Lung (tissue), 12 donors: Measurements from ENCODE around the gene NCAM1. TPM values are rescaled to one million over a fixed set of nuclear protein-coding genes. Genes with fewer than 3 reads are reported as not detected.

ENCODE experiments used
- ATAC-seq: fragments of 200-7000 bp; cut with Tn5 transposase; one replicate; pipeline ENCODE4 v1.9.1; 2020; ENCODE audit warnings: moderate number of reproducible peaks; ENCODE audit not compliant: insufficient read depth, low FRiP score
- DNase-seq, 3 donors: peaks; one replicate each; pipeline ENCODE4 v3.0.0-alpha.2; 2013 to 2017
- H3K27ac ChIP-seq, 2 donors: one replicate each; pipeline ENCODE4 v1.5.1; 2013; ENCODE audit warnings: mild to moderate bottlenecking in 2 of 2, moderate library complexity in 2 of 2, control low read depth in 1 of 2, inconsistent platforms in 1 of 2, low read depth in 1 of 2, low read length in 1 of 2
- H3K27me3 ChIP-seq, 3 donors: one replicate each; pipeline ENCODE4 v1.5.1; 2013; ENCODE audit warnings: low read length in 2 of 3; ENCODE audit not compliant: control insufficient read depth in 3 of 3, insufficient read depth in 3 of 3
- H3K36me3 ChIP-seq, 4 donors: one replicate each; pipeline ENCODE4 v1.5.1; 2013; ENCODE audit warnings: low read length in 4 of 4, mild to moderate bottlenecking in 1 of 4, moderate library complexity in 1 of 4; ENCODE audit not compliant: control insufficient read depth in 4 of 4, insufficient read depth in 4 of 4
- H3K4me1 ChIP-seq, 5 donors: one replicate each; pipeline ENCODE4 v1.5.1; 2013; ENCODE audit warnings: low read length in 5 of 5, mild to moderate bottlenecking in 2 of 5, moderate library complexity in 1 of 5; ENCODE audit not compliant: control insufficient read depth in 5 of 5, insufficient read depth in 5 of 5
- H3K4me3 ChIP-seq: one replicate; pipeline ENCODE4 v1.5.1; 2013; ENCODE audit warnings: mild to moderate bottlenecking, control low read depth, moderate library complexity
- H3K9ac ChIP-seq, 2 donors: one replicate each; pipeline ENCODE4 v1.5.1; 2013; ENCODE audit warnings: low read length in 2 of 2, control low read depth in 1 of 2; ENCODE audit not compliant: insufficient read depth in 1 of 2
- H3K9me3 ChIP-seq, 4 donors: one replicate each; pipeline ENCODE4 v1.5.1; 2013; ENCODE audit warnings: low read length in 3 of 4, mild to moderate bottlenecking in 1 of 4, moderate library complexity in 1 of 4; ENCODE audit not compliant: control insufficient read depth in 4 of 4, insufficient read depth in 3 of 4
- WGBS, 2 donors: extraction: QIAGEN DNeasy Blood & Tissue Kit; methylation state at CpG; one replicate each; pipeline ENCODE4 v1.1.7; 2013; 5-methylcytosine and 5-hydroxymethylcytosine counted together
- polyA plus RNA-seq, 2 donors: library from polyadenylated mRNA; stranded (reverse); fragments of 200-250 nt; gene quantifications; one replicate each; pipeline ENCODE4 v1.2.1, GENCODE V29; 2013
- total RNA-seq, 2 donors: library from RNA; depleted of rRNA in 1 of 2; stranded (reverse); fragments of >200 nt in 1 of 2; gene quantifications; one replicate each; pipeline ENCODE4 v1.2.1, GENCODE V29; 2014 to 2021
- TF ChIP-seq, protein P1 (sequence below): IDR thresholded peaks from 2 replicates; pipeline ENCODE4 v1.5.1; 2012; ENCODE audit warnings: mild to moderate bottlenecking; ENCODE audit errors: control extremely low read depth, extremely low read depth
- donor health status: control.
- donor health status: control.
- donor health status: Bipolar disorder and iron deficiency.
- donor health status: healthy.
- donor health status: DM: yes; HTN: yes; CAD: no.

The NCAM1 gene
- total and polyA plus RNA-seq, 4 donors, result 0.28 to 36.5 (median 2.4) TPM

- no peak overlapping the region for H3K9ac ChIP-seq
- peaks cover 0 to 3% (median under 1%) of the 10 kb centered on the region in 4 donors for H3K36me3 ChIP-seq
- no peak overlapping the region for H3K4me3 ChIP-seq
- DNase-seq (no peak), ATAC-seq (no peak)
- H3K27ac ChIP-seq, result no peak overlapping the region
- H3K27me3 ChIP-seq, result no peaks in the 10 kb centered on the region
- 86 to 88% methylated on average over 34 of the region's 34 CpGs for WGBS, 2 donors
- no peaks in the 10 kb centered on the region for H3K4me1 ChIP-seq
- TF ChIP-seq, protein P1, sequence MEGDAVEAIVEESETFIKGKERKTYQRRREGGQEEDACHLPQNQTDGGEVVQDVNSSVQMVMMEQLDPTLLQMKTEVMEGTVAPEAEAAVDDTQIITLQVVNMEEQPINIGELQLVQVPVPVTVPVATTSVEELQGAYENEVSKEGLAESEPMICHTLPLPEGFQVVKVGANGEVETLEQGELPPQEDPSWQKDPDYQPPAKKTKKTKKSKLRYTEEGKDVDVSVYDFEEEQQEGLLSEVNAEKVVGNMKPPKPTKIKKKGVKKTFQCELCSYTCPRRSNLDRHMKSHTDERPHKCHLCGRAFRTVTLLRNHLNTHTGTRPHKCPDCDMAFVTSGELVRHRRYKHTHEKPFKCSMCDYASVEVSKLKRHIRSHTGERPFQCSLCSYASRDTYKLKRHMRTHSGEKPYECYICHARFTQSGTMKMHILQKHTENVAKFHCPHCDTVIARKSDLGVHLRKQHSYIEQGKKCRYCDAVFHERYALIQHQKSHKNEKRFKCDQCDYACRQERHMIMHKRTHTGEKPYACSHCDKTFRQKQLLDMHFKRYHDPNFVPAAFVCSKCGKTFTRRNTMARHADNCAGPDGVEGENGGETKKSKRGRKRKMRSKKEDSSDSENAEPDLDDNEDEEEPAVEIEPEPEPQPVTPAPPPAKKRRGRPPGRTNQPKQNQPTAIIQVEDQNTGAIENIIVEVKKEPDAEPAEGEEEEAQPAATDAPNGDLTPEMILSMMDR, result no peak
- H3K9me3 ChIP-seq, result peaks cover 0 to 1% (median 0%) of the 10 kb centered on the region in 4 donors
Measured at GRCh38 chr11:113272927-113273615, 311.9 kb downstream of the NCAM1 start.

- Histone ChIP-seq H3K36me3 (peaks cover 0 to 3% (median under 1%) of the 10 kb centered on the region in 4 donors), H3K27ac (no peak overlapping the region)
- TF ChIP-seq, protein P1, result no peak
Measured at GRCh38 chr11:113273720-113274119, 312.5 kb downstream of the NCAM1 start.

GRCh38 chr11:113274713-113275582 lies 313.7 kb downstream of the NCAM1 start:
- Histone ChIP-seq H3K27ac (no peak overlapping the region), H3K9me3 (peaks cover 0 to 1% (median 0%) of the 10 kb centered on the region in 4 donors), H3K36me3 (peaks cover 0 to 3% (median under 1%) of the 10 kb centered on the region in 4 donors), H3K27me3 (no peaks in the 10 kb centered on the region), H3K9ac (no peak overlapping the region), H3K4me3 (no peak overlapping the region), H3K4me1 (no peaks in the 10 kb centered on the region)
- WGBS, 2 donors, result 88 to 89% methylated on average over 19 of the region's 19 CpGs
- ATAC-seq (no peak), DNase-seq (no peak)
- TF ChIP-seq, protein P1, result no peak

More at GRCh38 chr11:113273720-113274119, 312.5 kb downstream of the NCAM1 start:
- 90 to 91% methylated on average over 10 of the region's 10 CpGs for WGBS, 2 donors
- H3K4me1 ChIP-seq, result no peaks in the 10 kb centered on the region
- ATAC-seq, result no peak
- peaks cover 0 to 1% (median 0%) of the 10 kb centered on the region in 4 donors for H3K9me3 ChIP-seq
- H3K4me3 ChIP-seq, result no peak overlapping the region
- DNase-seq, result no peak
- H3K9ac ChIP-seq, result no peak overlapping the region
- H3K27me3 ChIP-seq, result no peaks in the 10 kb centered on the region
